ENCODE data around the gene SARDH. TPM values are rescaled to one million over a fixed set of nuclear protein-coding genes. Genes with fewer than 3 reads are reported as not detected.

SARDH gene
- total RNA-seq, 4 donors from 2014 or later = 0.32 to 0.98 (median 0.44) TPM; not detected in 1

DNA sequence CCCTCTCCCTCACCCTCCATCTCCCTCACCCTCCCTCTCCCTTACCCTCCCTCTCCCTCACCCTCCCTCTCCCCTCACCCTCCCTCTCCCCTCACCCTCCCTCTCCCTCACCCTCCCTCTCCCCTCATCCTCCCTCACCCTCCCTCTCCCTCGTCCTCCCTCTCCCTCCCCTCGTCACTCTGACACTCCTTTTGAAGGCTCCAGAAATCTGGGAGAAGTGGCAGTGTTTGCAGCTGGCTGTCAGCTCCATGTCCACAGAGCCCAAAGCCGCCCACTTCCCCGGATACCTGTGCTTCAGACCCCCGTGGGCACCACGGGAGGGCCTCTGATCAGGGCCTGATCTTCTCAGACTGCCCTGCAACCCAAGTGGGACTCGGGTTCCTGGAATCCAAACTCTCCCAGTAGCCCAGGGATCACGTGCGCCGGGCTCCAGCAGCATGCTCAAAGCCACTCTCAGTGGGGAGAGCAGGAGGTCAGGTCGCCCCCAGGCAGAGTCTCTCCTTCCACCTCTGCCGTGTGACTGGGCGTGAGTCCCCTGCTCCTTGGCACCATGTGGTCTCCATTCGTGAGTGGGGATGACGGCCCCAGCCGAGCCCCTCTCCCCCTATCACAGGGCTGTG lies 68.9 kb downstream of the SARDH start:
- Histone ChIP-seq H3K36me3 (no peaks in the 10 kb centered on the region), H3K4me3 (no peak overlapping the region), H3K27me3 (peaks cover 24% of the 10 kb centered on the region), H3K4me1 (no peaks in the 10 kb centered on the region), H3K9me3 (no peaks in the 10 kb centered on the region), H3K27ac (no peak overlapping the region)
- TF ChIP-seq POLR2AphosphoS5 (IDR thresholded peaks at IDR 0.05) = no peak
- no peak for TF ChIP-seq POLR2A (IDR thresholded peaks at IDR 0.05)
- TF ChIP-seq, protein P1, sequence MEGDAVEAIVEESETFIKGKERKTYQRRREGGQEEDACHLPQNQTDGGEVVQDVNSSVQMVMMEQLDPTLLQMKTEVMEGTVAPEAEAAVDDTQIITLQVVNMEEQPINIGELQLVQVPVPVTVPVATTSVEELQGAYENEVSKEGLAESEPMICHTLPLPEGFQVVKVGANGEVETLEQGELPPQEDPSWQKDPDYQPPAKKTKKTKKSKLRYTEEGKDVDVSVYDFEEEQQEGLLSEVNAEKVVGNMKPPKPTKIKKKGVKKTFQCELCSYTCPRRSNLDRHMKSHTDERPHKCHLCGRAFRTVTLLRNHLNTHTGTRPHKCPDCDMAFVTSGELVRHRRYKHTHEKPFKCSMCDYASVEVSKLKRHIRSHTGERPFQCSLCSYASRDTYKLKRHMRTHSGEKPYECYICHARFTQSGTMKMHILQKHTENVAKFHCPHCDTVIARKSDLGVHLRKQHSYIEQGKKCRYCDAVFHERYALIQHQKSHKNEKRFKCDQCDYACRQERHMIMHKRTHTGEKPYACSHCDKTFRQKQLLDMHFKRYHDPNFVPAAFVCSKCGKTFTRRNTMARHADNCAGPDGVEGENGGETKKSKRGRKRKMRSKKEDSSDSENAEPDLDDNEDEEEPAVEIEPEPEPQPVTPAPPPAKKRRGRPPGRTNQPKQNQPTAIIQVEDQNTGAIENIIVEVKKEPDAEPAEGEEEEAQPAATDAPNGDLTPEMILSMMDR (IDR thresholded peaks at IDR 0.05) = no peak
- TF ChIP-seq EP300 (IDR thresholded peaks at IDR 0.05) = no peak
- DNase-seq (ENCODE audit: low spot score in 2 of 2) = no peak
- 51% methylated on average over 6 of the region's 16 CpGs for WGBS

DNA sequence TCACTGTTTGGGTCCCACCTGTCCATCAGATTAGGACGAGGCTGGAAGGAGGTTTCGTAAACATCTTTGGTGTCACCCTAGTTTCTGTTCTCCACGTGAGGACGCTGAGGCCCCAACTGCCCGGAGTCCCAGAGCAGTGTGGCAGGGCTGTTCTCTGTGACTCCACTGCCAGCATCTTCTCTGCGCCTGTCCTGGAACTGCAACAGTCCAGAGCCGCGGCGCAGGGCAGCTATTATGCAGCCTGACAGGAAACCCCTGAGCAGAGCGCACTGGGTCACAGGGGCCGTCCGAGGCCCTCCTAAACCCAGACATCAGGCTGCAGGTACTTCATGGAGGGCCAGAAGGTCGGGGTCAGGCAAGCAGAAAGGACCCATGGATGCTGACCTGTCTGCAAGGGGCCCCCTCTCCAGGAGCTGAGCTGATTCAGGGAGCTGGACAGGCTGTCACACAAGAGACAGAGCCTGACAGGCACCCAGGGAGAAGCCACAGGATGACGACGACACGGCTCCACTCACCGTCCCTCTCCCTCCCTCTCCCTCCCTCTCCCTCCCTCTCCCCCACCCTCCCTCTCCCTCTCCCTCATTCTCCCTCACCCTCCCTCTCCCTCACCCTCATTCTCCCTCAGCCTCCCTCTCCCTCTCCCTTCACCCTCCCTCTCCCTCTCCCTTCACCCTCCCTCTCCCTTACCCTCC lies 70.2 kb downstream of the SARDH start:
- Histone ChIP-seq H3K27me3 (peaks cover 37% of the 10 kb centered on the region), H3K4me1 (no peaks in the 10 kb centered on the region), H3K4me3 (no peak overlapping the region), H3K9me3 (no peaks in the 10 kb centered on the region), H3K36me3 (no peaks in the 10 kb centered on the region), H3K27ac (no peak overlapping the region)
- no peak for TF ChIP-seq EP300 (IDR thresholded peaks at IDR 0.05)
- TF ChIP-seq POLR2AphosphoS5 (IDR thresholded peaks at IDR 0.05) = no peak
- no peak for TF ChIP-seq POLR2A (IDR thresholded peaks at IDR 0.05)
- TF ChIP-seq, protein P1 (IDR thresholded peaks at IDR 0.05) = no peak
- DNase-seq (ENCODE audit: low spot score in 2 of 2) = no peak
- 53% methylated on average over 9 of the region's 17 CpGs for WGBS

DNA sequence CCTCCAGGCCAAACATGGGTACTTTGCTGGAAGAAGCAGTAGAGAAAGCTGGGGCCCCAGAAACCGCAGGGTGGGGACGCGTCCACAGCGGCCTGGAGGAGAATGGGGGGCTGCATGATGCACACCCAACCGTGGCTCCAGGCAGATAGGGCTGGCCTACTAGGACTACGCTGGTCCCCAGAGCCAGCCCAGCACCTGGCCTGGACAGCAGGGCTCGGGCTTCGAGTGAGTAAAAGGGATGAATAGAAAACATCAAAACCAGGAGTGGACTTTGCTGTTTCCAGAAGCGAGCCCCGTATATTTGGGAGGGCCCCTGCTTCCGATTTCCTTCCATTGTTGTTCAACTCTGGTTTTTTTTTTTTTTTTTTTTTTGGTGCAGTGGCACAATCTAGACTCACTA lies 71.3 kb downstream of the SARDH start:
- DNase-seq (ENCODE audit: low spot score in 2 of 2) = no peak
- Histone ChIP-seq H3K4me1 (no peaks in the 10 kb centered on the region), H3K9me3 (no peaks in the 10 kb centered on the region), H3K36me3 (no peaks in the 10 kb centered on the region), H3K27ac (no peak overlapping the region), H3K27me3 (peaks cover 47% of the 10 kb centered on the region), H3K4me3 (no peak overlapping the region)
- TF ChIP-seq, protein P1 (IDR thresholded peaks at IDR 0.05) = no peak
- no peak for TF ChIP-seq POLR2A (IDR thresholded peaks at IDR 0.05)
- no peak for TF ChIP-seq POLR2AphosphoS5 (IDR thresholded peaks at IDR 0.05)
- TF ChIP-seq EP300 (IDR thresholded peaks at IDR 0.05) = no peak
- 64% methylated on average over 10 of the region's 11 CpGs for WGBS

DNA sequence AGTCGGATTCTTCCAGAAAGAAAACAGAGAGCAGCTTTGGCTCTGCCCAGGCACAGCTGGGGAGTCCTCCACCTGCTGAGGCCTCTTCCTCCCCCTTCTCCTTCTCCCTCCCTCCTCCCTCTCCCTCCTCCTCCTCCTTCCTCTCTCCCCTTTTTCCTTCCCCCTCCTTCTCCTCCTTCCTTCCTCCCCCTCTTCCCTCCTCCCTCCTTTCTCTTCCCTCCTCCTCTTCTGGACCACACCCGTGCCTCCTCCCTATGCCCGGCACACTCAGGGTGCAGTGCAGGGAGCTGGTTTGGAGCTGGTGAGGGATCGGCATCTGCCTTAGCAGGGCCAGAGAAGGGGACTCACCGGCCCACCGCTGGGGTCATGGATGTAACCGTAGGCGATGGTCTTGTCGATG lies 71.8 kb downstream of the SARDH start:
- Histone ChIP-seq H3K4me3 (no peak overlapping the region), H3K36me3 (no peaks in the 10 kb centered on the region), H3K27me3 (peaks cover 52% of the 10 kb centered on the region), H3K4me1 (no peaks in the 10 kb centered on the region), H3K27ac (no peak overlapping the region), H3K9me3 (no peaks in the 10 kb centered on the region)
- no peak for DNase-seq (ENCODE audit: low spot score in 2 of 2)
- WGBS = 55% methylated on average over 8 of the region's 9 CpGs
- TF ChIP-seq, protein P1 (IDR thresholded peaks at IDR 0.05) = no peak
- TF ChIP-seq EP300 (IDR thresholded peaks at IDR 0.05) = no peak
- TF ChIP-seq POLR2AphosphoS5 (IDR thresholded peaks at IDR 0.05) = no peak
- no peak for TF ChIP-seq POLR2A (IDR thresholded peaks at IDR 0.05)

DNA sequence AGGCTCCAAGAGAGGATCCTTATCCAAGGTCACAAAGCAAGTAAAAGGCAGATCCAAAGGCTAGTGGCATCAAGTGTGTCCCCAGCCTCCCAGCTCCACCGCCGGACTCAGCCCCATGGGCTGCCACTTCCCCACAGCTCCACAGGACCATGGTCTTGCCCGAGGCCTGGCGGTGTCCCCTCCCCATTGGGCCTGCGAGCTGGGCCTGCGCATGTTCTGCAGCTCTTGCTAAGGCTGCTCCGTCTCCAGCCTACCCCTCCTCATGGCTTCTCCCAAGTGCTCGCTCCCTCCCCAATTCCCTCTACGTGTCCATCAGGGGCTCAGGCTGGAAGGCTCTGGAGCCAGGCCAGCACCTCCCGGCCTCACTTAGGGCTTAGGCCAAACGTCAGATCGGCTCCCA lies 72.6 kb downstream of the SARDH start:
- no peak for DNase-seq (ENCODE audit: low spot score in 2 of 2)
- TF ChIP-seq POLR2AphosphoS5 (IDR thresholded peaks at IDR 0.05) (no peak), EP300 (IDR thresholded peaks at IDR 0.05) (no peak), POLR2A (IDR thresholded peaks at IDR 0.05) (no peak)
- TF ChIP-seq, protein P1 (IDR thresholded peaks at IDR 0.05) = no peak
- Histone ChIP-seq H3K9me3 (no peaks in the 10 kb centered on the region), H3K27me3 (peaks cover 61% of the 10 kb centered on the region), H3K4me3 (no peak overlapping the region), H3K36me3 (no peaks in the 10 kb centered on the region), H3K27ac (no peak overlapping the region), H3K4me1 (no peaks in the 10 kb centered on the region)
- WGBS = 85% methylated on average over 11 of the region's 12 CpGs
